ENCODE measurements around the gene SHISA6.

Gene SHISA6

DNA sequence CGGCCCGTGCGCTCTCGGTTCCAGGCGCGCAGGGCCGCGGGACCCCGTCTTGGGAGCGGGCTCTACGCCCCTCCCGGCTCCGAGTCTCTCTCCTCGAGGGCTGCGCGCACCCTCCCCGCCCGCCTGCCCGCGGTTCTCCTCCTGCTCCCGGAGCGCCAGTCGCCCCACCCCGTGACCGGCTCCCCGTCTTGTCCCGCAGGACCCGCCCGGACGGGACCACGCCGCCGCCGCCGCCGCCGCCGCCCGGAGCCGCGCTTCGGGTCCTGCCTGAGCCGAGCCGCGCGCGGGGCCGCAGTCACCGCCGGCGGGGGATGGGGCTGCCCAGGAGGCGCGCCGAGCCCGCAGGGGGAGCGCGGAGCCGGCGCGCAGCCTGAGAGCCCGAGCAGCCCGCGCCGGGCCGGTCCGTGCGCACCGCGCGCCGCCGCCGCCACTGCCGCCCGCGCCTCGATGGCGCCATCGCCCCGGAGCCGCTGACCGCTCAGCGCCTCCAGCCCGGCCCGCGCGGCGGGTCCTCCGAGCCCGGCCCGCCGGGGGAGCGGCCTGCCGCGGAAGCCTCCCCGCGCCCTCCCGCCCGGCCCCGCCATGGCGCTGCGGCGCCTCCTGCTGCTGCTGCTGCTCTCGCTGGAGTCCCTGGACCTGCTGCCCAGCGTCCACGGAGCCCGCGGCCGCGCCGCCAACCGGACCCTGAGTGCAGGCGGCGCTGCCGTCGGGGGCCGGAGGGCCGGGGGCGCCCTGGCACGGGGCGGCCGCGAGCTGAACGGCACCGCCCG, at the start of gene SHISA6:
Gene SHISA6, plus strand, starts transcription at position 373 of the 770 bp plus-strand sequence.
- DNase-seq (ENCODE audit: low spot score): no peak

DNA sequence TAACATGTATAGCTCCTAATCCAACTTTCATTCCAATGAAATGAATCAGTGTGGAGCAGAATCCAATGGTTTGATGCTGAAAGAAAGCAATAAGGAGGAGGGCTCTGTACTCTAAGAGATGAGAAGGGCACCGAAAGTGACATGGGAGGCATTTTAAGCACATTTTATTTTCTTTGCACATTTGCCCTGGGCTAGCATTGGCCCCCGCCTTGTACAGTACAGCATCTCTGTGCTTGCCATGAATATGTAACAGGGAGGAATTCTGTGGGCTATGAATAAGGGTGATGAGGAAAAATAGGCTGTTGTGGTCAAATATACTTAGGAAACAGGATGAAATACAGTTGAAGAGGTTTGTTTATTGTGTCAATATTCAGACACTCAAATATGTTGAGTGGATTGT, 45.2 kb upstream of the SHISA6 start:
- DNase-seq (ENCODE audit: low spot score): no peak

DNA sequence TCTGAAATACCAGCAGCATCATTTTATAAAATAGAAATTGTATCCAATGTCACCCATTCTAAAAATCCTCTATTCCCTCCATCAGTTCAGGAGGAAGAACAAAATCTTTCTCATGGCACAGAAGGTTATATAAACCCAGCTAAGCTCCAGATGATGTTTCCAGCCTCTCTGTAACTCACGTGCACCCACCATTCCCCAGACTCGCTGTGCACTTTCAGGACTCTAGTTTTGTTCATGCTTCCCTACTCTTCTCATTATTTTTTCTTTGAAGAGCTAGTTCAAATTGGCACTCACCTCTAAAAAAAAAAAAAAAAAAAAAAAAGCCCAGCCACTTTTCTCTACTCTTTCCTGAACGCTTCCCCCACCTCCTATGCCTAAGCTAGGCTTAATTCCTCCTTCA, 36.0 kb upstream of the SHISA6 start:
- DNase-seq (ENCODE audit: low spot score): no peak

DNA sequence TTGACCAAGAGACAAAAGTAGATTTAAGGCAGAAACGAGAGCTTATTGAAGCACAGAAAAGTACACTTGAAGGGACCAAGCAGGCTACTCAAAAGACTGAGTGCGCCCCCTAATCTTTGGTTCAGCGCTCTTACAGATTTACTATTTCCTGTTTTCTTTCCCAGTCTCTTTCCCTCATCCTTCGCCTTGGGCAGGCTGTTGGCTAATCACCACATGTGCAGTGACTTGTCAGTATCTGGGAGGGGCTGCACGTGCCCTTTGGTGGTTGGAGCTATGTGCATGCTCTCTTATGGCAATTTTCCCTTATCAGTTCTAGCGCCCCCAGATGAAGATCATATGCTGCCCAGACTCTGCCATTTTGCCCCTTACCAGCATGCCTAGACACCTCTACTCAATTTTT, 35.4 kb upstream of the SHISA6 start:
- DNase-seq (ENCODE audit: low spot score): no peak

DNA sequence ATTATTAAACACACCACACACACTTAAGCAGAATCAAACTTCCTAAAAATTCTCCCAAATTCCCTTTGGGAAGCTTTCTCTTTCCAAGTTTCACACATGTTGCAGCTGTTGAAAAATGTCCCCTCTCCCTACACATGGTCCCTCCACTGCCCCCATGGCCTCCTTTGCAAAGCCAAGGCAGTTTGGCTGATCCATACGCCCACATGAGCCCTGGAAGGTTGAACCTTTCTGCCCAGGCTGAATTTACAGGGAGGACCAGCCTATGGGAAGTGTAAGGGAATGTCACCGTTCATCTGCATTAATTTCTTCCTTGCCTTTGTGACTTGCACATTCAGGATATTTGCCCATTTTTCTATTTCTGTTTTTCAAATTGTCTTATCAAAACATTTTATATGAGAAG, 31.1 kb upstream of the SHISA6 start:
- no peak for DNase-seq (ENCODE audit: low spot score)

DNA sequence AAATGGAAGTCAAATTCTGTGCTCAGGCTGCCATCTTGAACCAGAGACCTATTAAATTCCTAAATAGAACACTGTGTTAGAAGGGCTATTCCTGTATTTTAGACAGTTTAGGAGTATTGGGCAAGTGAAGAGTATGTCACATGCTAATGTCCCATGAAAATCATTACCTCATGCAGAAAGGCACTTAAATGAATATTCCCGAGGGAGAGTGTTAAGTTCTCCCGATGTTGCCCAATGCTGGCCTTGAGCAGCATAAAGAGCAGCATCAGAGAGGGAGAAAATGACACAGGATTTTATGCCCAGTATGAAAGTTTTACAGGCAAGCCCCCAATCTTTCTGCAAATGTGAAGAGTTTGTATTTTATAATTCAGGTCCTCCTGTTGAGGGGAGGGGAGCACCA, 28.2 kb upstream of the SHISA6 start:
- no peak for DNase-seq (ENCODE audit: low spot score)

DNA sequence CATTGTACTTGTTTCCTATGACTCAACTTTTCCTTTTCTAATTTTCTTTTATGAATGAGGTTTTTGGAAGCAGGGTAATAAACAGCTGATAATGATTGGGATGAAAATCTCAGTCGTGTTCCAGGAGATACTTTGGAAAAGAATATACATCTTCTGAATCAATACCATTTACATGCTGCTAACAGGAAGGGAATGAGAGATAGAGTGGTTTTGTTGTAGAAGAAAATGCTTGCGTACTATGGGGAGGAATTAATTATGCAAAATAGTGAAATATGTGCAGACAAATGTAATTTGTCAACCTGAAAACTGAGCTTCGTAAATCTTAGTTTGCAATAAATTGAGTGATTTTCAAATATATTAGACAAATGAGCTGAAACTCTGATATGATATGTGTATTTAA, 24.0 kb upstream of the SHISA6 start:
- no peak for DNase-seq (ENCODE audit: low spot score)

DNA sequence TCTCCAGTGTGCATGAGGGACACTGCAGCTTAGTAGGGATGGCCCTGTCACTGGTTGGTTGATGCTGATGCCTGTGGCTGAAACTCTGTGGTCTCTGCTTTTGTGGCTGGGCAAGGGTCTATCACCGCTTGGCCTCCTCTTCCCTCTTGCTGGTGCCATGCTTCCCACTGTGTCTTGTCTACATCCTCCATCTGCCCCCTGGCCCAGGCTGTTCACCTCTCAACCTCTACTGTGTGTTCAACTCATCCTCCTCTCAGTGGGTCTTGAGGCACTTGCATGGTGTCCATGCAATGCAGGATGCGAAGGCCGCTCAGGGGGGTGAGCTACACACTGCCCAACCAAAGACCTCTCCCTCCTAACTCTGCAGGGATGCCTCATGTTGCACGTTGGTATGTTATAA, 19.8 kb upstream of the SHISA6 start:
- DNase-seq (ENCODE audit: low spot score): no peak

DNA sequence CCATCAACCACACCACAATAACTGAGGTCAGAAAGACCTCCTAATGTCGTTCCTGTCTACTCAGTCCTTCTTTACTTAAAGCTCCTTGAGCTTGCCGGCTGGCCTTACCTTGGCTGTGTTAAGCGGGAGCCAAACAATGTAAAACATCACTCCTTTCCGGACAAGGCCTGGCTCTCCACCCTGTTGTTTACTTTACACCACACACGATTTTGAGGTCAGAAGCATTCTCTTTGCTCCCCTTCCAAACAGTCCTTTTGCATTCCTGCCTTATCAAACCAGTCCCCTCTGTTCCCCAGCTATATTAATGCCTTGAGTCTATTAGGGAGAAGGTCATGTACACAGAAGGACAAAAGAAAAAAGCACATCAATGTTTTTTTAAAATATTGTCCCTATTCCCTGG, 19.3 kb upstream of the SHISA6 start:
- DNase-seq (ENCODE audit: low spot score): no peak

DNA sequence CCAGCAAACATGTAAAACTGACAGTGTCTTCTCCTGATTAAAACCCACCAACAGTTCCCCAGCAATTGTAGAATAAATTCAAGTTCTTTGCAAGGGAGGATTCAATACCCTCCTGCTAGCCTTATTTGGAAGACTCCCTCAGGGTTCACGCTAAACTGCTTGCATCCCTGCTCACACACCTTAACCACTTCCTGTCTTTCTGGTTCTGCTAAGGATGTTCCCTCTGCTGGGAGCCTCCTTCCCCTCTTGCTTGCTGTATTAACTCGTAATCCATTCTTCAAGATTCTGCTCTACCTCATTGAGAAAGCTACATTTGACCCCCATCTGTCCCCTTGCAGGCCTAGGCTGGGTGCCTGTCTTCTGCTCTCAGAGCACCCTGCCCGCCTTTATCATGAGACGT, 2.3 kb upstream of the SHISA6 start:
- DNase-seq (ENCODE audit: low spot score): no peak

DNA sequence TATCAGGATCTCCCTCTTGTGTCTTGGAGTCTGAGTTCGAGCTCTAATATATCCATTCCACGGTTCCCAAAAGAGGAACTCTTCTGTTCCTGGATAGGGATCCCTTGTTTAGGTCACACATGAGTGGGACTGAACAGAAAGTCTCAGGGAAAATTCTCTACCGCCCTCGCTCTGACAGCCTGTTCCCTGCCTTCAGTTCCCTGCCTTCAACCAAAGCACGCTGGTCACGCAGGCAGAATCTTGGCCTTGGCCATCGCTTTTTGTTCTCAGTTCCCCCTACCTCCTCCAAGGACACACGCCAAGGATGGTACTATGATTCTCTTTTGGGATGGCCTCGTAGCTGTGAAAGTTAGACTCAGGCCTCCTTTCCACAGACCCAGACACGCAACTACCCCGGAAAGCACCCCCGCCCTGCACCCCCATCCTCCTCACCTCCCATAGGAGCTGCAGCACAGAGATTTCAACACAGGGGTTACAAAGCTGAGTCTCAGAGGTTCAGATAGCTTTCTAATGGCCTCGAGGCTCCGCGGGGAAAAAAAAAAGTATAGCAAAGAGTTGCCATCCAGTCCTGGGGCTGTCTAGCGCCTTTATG, 1.5 kb upstream of the SHISA6 start:
- DNase-seq (ENCODE audit: low spot score): no peak

DNA sequence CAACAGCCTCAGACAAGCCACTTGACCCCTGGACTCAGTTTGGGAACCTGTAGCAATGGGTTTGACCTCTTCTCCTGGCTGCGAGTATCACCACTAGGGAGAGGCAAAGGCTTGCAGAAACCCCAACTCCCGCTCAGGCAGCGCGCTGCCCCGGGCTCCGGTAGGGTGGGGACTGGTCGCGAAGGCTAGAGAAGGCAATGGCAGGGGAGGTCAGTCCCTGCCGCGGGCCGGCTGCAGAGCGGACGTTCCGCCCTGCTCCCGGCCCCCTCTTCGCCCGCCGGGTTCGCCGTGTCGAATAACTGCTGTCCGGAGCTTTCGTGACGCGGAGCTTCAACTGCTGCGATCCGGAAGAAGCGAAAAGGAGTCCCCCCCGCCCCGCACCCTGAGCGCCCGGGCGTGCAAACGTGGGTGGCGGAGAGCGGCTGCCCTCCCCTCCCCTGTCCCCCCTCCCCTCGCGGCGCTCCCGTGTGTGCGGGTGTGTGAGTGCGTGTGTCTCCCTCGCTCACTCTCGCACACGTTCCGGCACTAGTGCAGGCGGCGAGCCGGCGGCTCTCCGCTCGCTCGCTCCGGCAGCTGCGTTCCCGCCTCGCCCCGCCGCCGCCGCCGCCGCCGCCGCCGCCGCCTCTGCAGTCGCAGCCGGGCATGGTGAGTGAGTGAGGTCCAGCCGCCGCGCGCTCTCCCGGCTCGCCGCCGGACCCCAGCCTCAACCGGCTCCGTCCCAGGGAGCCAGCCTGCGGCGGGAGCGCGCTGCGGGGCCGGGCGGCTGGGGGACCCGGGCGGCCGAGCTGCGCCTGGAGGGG, 772 bp upstream of the SHISA6 start:
- no peak for DNase-seq (ENCODE audit: low spot score)

DNA sequence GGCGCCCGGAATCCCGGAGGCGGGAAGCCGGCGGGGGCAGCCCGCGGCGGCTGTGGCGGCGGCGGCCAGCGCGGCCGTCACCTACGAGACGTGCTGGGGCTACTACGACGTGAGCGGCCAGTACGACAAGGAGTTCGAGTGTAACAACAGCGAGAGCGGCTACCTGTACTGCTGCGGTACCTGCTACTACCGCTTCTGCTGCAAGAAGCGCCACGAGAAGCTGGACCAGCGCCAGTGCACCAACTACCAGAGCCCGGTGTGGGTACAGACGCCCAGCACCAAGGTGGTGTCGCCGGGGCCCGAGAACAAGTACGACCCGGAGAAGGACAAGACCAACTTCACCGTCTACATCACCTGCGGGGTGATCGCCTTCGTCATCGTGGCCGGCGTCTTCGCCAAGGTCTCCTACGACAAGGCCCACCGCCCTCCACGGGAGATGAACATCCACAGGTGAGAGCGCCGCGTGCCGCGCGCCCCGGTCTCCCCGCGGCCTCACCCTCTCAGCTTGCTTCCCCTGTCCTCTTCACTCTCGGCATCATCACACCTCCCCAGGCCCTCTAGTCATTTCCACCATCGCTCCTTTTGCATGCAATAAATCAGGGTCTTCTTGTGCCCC, 706 bp downstream of the SHISA6 start:
- no peak for DNase-seq (ENCODE audit: low spot score)

DNA sequence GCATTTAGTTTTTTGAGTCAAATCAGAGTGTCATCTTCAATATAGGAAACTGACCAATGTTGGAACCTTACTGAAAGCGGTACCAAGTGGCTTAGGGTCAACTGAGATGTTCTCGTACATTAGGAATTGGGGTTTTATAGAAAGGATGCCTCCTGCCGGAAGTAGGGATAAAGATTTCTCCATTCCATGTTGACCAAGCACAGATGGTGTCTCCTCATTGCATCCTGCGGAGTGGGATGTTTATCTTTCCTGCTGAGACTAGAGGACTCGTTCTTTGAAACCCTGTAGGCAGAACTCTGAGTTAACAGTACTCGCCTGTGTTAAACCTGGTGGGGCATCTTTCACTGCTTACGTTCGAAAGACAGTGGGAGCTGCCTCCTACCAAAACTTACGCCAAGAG, 1.4 kb downstream of the SHISA6 start:
- DNase-seq (ENCODE audit: low spot score): no peak

DNA sequence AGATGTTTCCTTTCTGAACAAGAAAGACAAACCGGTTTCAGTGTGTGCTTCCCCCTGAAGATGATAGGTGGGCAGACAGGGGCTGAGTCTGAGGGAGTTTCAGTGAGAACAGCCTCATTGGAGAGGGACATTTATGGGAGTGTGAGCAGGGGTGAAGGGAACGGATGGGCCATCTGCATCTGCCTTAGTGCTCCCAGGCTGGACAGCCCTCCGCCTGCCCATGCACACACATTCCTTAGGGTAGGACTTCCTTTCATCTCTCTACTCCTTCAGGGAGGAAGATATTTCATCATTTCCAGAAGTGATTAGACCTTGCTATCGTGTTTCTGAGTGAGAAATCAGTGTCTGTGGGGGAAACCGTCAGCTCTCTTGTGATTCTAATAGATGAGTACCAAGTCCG, 3.8 kb downstream of the SHISA6 start:
- DNase-seq (ENCODE audit: low spot score): no peak

DNA sequence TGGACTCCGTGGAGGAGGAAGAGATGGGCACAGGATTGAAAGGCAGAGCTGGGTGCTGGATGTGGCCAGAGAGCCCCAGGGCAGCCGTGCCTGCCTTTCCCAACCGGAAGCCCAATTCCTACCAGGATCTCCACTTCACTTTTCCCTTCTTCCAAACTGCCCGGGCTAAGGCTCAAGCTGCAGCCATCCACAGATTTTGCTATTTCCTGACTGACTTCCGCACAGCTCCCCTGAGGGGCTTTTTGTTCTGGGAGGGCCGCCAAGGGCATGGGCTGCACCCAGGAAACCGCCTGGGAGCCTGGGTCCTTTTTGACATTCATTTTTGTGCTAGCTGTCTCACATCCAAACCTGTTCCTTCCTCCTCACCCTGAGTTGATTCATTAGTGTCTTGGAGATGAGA, 4.2 kb downstream of the SHISA6 start:
- DNase-seq (ENCODE audit: low spot score): no peak

DNA sequence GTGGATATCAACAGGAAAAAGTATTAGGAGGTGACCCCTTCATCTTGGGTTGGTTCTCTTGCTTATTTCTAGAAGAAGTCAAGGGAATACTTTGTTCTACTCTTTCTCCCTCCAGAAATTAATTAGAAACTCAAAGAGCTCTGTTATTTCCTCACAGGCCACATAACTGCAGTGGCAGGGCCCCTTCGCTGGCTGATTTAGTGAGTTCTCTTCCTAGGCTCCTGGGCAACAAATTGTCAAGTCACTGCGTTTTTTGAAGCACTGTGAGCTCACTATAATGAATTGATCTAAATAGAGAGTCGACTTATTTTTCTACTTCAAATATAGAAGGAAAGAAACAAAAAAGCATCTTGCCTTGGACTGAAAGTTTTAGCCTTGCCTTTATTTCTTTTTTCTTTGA, 4.8 kb downstream of the SHISA6 start:
- DNase-seq (ENCODE audit: low spot score): no peak

DNA sequence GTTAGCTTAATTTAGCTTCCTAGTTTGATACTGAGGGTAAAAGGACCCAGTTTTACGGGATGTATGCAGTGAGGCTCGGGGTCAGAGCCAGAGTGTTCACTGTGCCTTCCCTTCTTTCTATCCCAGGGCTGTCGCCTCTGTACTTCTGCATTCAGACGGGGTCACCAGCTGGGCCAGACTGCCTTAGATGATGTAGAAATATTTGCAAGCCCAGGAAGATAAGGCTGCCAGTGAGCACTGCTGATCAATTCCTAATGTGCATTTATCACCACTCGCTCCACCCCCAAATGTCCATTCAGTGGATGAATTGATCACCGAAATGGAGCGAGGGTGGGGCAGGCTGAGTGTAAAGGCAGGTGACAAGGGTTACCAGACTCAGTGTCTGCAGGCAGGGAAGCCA, 9.1 kb downstream of the SHISA6 start:
- no peak for DNase-seq (ENCODE audit: low spot score)

DNA sequence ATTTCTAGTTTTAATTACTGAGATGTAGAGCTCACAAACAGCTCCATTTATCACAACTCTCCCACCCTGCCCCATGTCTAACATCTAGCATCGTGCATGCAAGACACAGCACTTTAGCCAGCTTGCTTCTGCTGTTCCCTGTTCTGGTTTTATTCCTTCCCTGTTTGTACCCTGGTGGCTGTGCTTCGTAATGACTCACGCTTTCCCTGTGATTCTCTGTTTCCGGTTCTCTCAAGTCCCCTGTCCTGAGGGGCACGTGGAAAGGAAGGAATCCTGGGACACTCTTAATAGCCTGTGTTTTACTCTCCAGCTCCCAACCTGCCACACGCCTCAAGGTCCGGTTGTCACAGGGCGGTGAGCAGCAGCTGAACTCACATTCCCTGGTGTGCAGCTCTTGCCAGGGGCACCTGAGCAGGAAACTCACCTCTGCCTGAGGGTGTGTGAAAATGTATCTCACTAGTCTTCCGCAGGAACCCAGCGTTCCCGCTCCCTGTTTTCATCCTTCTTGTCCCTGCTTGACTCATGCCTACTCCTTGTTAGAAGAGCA, 10.6 kb downstream of the SHISA6 start:
- no peak for DNase-seq (ENCODE audit: low spot score)

DNA sequence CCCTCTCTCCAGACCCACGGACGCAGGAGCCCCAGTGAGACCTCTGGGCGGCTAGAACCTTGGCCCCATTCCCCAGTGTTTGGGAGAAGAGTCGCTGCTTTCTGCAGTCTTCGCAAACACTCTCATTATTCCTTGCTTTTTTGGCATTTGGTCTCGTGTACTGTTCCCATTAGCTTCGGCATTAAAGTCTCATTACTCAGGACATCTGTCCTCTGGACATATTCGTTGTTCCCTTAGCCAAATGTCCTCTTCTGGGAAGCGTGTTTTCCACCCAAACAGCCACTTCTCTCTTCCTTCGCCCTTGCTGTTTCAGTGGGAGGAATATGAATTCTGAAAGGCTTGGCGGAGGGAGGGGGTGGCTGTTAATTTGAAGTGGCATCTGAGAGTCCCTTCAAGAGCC, 11.1 kb downstream of the SHISA6 start:
- no peak for DNase-seq (ENCODE audit: low spot score)

DNA sequence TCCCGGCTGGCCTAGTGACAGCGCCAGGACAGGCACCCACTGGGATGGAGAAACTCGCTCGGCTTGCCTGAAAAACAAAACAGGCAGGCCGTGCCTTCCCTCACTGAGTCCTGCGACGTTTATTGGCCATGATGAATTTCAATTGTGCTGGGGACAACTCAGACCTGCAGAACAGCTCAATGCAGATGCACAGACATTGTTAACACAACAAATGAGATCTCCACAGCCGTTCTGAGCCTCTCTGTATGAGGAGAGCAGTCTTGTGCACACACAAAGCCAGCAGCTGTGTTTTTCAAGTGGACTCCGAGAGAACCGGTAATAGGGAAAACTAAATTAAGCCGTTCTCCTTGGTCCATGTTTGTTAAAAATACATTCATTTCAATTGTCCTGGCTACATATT, 15.9 kb downstream of the SHISA6 start:
- DNase-seq (ENCODE audit: low spot score): no peak

DNA sequence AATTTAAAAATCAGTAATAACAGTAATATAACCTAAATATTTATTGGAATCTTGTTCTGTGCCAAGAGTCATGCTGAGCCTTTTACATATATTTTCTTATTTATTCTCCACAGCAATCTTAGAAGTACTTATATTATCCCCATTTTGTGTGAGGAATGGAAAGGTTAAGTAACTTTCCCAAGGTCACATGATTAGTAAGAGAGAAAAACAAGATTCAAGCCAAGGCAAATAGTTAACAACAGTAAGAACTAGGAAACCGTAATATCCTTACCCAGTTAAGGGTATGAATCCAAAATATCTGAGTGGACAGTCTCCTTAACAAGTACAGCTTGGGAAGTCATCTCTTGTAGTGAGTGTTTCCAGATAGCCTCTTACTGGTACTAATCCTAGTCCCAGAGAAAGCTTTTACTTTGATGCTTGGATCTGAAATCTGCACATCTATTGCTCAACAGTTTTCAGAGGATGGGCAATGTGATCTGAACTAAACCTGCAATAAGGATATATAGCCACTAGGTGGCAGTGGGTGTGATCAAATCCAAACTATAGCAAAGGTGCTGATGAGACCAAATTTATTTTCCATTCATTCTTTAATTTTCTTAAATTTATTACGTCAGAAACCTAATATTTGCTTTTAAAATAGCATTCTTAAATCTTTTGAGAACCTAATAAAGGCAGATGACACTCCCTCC, 23.3 kb downstream of the SHISA6 start:
- DNase-seq (ENCODE audit: low spot score): no peak

Data from LoVo (cell line).